LoVo (cell line): Measurements from ENCODE around the gene TAB2.
"Not testable (repeated sequence)": the region's sequence is repeated elsewhere in the genome, so short reads cannot be mapped to it uniquely, and the experiment has no call there.

ENCODE experiments used
- DNase-seq: peaks from one replicate; pipeline ENCODE4 v3.0.0-alpha.2; 2016; ENCODE audit warnings: low spot score

Gene TAB2

GRCh38 chr6:149444360-149445094 lies 127.0 kb downstream of the TAB2 start:
- DNase-seq: not testable (repeated sequence)

DNA sequence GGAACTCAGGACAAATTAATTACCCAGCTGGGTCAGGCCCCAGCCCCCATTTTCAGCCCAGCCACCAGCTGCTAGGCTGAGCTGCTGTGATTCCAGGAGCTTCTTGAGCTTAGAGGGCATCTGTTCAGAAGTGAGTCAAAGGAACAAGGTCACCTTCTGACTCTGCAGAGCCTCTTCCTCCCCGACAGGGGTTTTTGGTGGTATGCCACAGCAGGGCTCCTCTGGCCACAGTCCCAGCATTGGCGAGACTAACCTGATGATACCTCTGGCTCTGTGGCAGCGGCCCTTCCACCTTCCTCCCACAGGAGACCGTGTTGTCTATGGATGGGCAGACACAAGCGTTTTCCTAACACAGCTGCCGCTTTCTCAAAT lies 127.6 kb downstream of the TAB2 start:
- DNase-seq: no peak

DNA sequence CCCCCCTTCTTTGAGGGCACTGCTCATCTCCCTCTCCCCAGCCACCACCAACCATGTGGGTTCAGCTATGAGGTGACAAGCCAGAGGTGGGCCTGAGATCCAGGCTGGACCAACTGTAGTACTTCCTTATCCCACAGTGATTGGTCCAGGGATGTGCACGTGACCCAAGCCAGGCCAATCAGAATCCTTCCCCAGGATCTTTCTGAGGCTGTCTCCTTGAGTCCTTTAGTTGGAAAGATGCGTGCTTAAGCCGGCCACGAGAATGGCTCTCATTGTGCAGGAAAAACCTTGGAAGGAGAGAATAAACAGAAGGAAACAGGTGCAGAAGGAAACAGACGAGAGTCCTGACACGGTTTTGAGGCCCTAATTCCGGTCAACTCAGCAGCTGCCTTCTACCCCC lies 128.1 kb downstream of the TAB2 start:
- DNase-seq: no peak

DNA sequence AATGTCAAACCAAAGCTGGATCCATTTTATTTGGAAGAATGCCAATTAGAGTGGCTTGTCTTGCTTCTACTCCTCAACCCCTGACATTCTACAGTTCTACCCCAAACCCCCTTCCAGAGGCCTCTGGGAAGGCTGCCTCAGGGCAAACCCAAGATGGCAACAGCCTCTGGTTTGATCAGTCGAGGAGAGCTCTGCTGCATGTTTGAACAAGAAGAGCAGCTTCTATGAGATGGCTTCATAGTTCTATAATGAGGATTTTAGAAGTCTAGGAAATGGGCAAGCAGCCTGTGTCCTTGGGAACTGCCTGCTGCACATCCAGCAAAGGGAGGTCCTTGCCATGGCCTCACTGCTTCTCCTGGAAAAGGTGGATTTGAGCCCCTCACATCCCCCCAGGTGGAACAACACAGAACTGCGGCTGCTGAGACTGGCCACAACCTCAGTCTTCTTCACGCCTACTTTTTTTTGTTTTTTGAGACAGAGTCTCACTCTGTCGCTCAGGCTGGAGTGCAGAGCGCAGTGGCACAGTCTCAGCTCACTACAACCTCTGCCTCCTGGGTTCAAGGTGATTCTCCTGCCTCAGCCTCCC lies 129.4 kb downstream of the TAB2 start:
- no peak for DNase-seq

- DNase-seq: no peak
Measured at GRCh38 chr6:149448821-149449453, 131.4 kb downstream of the TAB2 start.

DNA sequence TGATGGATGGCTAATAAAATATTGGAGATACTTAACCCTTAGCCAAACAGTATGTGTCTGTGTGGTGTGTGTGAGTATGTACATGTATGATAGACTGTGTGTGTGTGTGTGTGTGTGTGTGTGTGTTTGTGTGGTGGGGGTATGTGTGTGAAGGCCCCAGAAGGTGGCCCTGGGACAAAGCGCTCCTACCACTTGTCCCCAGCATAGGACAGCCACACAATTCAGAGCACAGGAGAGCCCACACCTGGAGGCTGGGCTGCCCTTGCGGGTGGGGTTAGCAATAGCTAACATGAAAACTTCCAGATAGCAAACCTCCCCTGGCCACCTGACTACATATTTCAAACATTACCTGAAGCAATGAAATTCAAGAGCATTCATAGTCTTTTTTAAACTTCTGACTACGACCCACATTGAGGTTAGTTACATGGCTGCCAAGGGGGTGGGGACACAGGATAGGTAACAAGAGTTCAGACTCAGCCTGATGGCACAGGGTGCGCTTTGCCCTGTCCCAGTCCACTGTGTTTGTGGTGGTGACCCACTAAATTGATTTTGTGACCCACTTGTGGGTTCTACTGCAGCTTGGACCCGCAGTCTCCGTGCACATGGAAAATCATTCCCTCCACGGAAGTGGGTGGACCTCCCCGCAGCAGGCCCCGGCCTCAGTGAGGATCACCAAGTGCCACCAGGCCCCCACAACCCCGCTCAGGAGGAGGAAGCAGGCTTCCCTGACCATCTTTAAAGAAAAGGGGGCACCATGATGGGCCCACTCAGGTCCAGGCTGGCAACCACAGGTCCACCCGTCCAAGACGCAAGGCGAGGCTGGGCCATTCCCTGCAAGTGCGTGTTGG lies 132.5 kb downstream of the TAB2 start:
- no peak for DNase-seq

- DNase-seq: peak; percentile 27
Measured at GRCh38 chr6:149450679-149451375, 133.3 kb downstream of the TAB2 start.

DNA sequence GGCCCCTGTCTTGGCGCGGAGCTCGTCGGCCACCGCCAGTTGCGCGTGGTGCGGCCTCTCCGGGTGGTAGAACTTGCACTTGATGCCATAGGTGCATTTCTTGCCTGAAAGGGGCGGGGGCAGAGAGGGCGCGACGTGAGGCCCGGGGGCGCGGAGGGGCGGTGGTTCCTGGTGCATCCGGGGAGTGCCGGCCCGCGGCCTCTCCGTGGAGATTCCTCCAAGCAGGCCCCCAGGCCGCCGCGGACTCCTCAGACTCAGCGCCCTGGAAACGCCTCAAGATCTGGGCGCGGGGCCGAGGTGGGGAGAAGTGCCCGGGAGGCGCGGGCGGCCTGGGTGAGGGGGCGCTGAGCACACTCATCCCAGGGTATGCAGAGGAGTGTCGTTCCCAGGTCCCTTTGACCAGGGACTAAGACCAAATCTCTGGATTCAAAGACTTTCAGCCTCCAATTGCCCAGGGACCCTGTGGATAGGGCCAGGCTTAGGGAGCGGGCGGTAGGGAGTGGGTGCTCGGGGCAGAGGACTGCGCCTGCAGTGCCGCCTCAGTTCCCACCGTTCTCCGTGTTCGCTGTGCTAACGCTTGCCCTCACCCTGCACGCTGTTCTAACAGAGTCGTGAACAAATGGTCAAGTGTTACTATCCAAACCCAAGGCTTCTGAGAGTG lies 134.0 kb downstream of the TAB2 start:
- DNase-seq: peak; percentile 74

GRCh38 chr6:149452037-149452939 lies 134.8 kb downstream of the TAB2 start:
- DNase-seq: peak; percentile 29

DNA sequence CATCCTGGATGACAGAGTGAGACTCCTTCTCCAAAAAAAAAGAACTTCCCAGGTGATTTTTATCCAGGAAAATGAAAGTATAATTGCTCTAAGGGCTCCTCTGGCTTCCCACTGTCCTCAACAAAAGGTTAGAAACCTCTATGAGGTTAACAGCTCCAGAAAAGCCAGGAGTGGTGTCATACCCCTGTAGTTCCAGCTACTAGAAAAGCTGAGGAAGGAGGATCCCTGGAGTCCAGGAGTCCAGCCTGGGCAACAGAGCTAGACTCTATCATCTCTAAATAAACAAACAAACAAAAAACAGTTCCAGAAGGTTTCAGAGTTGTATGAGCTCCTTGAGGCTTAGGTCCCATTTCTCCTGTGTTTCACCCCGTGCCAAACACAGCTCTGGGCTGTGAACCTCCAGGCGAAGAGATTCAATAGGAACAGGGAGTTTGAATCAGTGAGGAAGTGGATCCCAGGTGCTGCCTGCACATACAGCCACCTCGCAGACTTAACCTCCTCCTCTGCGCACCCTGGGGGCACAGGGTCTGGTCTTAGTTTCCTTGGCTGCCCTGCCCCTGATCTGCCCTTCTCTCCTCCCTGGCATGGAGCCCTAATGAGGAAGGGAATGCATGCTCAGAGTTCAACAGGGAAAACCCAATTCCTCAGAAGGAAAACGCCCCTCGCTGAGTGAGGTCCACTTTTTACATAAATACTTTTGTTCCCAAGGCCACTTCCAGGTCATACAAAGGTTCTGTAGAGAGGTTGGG lies 136.3 kb downstream of the TAB2 start:
- DNase-seq: peak; percentile 12

DNA sequence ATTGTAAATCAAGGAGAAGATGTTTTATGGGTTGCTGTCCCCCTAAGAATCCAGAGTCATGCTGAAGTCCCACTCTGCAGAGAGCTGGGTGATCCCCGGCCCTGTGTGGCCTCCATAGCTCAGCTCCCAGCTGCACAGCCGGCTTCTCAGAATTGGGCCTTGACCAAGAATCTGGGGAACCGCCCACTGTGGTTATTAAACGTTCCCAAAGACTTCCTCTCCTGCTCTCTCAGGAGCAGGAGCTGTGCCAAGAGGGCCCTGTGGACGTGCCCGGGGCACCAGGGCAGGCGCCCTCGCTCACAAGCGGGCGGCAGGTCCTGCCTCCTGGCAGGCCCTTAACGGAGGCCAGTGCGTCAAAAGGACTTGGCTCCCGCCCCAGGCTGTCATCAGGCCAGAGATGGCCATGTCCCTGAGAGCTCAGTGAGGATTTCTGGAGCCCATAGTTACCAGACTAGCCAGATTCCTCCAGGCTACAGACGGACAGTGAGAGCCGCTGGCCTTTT lies 136.9 kb downstream of the TAB2 start:
- peak; percentile 80 for DNase-seq

GRCh38 chr6:149455031-149455732 lies 137.7 kb downstream of the TAB2 start:
- DNase-seq: no peak

- DNase-seq: no peak
Measured at GRCh38 chr6:149456311-149457021, 139.0 kb downstream of the TAB2 start.

DNA sequence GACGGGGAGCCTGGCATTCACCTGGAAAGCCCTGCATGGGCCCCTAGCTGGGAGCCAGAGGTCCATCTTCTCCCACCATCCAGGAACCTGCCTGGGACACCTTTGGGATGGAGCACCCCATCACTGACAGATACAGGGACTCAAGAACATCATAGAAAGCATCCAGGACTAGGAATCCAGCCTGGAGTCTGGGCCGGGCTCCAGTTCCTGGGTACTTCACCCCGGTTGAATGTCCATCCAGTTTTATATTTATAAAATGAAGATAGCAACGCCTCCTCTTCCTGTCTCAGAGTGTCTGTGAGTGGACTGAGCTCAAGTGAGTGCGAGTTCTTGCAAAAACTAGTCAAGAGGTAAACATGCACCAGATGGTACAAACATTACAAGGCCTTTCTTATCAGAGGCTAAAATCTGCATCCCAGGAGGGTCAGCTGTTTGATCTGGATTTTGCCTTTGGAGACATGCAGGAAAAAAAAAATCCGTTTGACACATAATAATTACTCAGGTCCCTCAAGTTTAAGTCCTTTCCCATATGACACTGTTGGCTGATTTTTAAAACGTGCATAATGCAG lies 139.9 kb downstream of the TAB2 start:
- no peak for DNase-seq

- no peak for DNase-seq
Measured at GRCh38 chr6:149458196-149458595, 140.7 kb downstream of the TAB2 start.

DNA sequence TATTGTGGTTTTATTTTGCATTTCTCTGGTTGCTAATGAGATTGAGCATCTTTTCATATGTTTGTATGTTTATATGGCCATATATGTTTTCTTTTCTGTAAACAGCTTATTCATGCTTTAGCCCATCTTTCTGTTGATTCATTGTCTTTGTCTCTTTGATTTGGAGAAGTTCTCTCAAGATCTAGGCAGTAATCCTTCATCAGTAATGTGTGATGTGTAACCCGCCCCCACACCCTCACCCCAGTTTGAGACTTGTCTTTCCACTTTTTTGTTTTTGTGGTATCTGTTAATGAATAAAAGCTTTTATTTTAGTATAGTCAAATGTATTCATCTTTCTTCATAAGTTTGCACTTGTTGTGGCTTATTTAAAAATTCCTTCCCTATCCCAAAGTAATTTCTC lies 141.3 kb downstream of the TAB2 start:
- no peak for DNase-seq

DNA sequence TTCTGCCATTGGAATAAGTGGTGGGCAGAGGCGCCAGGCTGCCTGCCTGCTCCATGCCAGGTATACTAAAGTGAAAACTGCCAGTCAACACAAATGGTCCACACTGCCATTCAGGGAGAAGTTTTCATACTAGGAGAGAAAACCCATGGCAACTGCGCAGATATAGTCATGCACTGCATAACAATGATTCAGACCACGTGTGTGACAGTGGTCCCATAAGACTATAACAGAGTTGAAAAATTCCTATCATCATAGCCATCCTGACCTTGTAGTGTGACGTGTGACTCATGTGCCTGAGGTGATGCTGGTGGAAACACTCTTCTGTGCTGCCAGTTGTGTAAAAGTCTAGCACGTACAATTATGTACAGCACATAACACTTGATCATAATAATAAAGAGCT lies 142.2 kb downstream of the TAB2 start:
- DNase-seq: no peak

DNA sequence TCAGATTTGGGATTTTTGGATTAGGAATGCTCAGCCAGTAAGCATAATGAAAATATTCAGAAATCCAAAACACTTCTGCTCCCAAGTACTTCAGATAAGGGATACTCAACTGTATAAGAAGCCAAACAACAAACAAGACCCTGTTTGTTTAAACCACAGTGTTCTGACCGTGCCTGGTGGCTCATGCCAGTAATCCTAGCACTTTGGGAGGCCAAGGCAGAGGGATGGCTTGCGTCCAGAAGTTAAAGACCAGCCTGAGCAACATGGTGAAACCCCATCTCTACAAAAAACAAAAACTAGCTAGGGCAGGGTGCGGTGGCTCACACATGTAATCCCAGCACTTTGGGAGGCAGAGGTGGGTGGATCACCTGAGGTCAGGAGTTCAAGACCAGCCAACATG lies 142.7 kb downstream of the TAB2 start:
- not testable (repeated sequence) for DNase-seq
